ENCODE results near the gene BDP1.
"Not testable (repeated sequence)": the region's sequence is repeated elsewhere in the genome, so short reads cannot be mapped to it uniquely, and the experiment has no call there.

Gene BDP1

GRCh38 chr5:71455427-71456361 lies at the start of gene BDP1:
Gene BDP1, plus strand, starts transcription at chr5:71455651. Its CDS starts 227 bp downstream, at chr5:71455878.
- peak; percentile 99 for DNase-seq

GRCh38 chr5:71410088-71410487 lies 45.4 kb upstream of the BDP1 start:
- DNase-seq, result not testable (repeated sequence)

GRCh38 chr5:71415626-71416025 lies 39.8 kb upstream of the BDP1 start:
- not testable (repeated sequence) for DNase-seq

GRCh38 chr5:71418026-71418425 lies 37.4 kb upstream of the BDP1 start:
- DNase-seq, result not testable (repeated sequence)

- not testable (repeated sequence) for DNase-seq
These were observed 34.2 kb upstream of the BDP1 start for GRCh38 chr5:71421278-71421677.

- not testable (repeated sequence) for DNase-seq
These were observed 31.6 kb upstream of the BDP1 start for GRCh38 chr5:71423896-71424295.

GRCh38 chr5:71426686-71427474 lies 28.6 kb upstream of the BDP1 start:
- DNase-seq, result not testable (repeated sequence)

GRCh38 chr5:71432410-71432809 lies 23.0 kb upstream of the BDP1 start:
- DNase-seq, result not testable (repeated sequence)

GRCh38 chr5:71434825-71435224 lies 20.6 kb upstream of the BDP1 start:
- not testable (repeated sequence) for DNase-seq

- not testable (repeated sequence) for DNase-seq
These were observed 13.9 kb upstream of the BDP1 start for GRCh38 chr5:71441564-71441963.

- DNase-seq, result not testable (repeated sequence)
These were observed 11.6 kb upstream of the BDP1 start for GRCh38 chr5:71443891-71444290.

- DNase-seq, result not testable (repeated sequence)
These were observed 10.4 kb upstream of the BDP1 start for GRCh38 chr5:71445015-71445414.

GRCh38 chr5:71445523-71446152 lies 9.8 kb upstream of the BDP1 start:
- not testable (repeated sequence) for DNase-seq

- not testable (repeated sequence) for DNase-seq
These were observed 8.8 kb upstream of the BDP1 start for GRCh38 chr5:71446540-71447216.

GRCh38 chr5:71447218-71447808 lies 8.1 kb upstream of the BDP1 start:
- DNase-seq, result peak; percentile 77

GRCh38 chr5:71452876-71453275 lies 2.6 kb upstream of the BDP1 start:
- no peak for DNase-seq

- DNase-seq, result no peak
These were observed 538 bp upstream of the BDP1 start for GRCh38 chr5:71454913-71455312.

- DNase-seq, result no peak
These were observed 902 bp downstream of the BDP1 start for GRCh38 chr5:71456362-71456743.

GRCh38 chr5:71457106-71457505 lies 1.7 kb downstream of the BDP1 start:
- DNase-seq, result no peak

GRCh38 chr5:71460693-71461092 lies 5.2 kb downstream of the BDP1 start:
- DNase-seq, result no peak

GRCh38 chr5:71461360-71461759 lies 5.9 kb downstream of the BDP1 start:
- no peak for DNase-seq

- no peak for DNase-seq
These were observed 15.7 kb downstream of the BDP1 start for GRCh38 chr5:71471193-71471592.
